ENCODE data around the gene GRM8. TPM values are rescaled to one million over a fixed set of nuclear protein-coding genes. Genes with fewer than 3 reads are reported as not detected.

Gene GRM8
- total RNA-seq, 1 experiment from 2014 or later = 0.40 TPM

GRCh38 chr7:127231415-127231814 is 21.3 kb downstream of the GRM8 start:
- CTCF ChIA-PET = interaction anchor here (1.0 kb wide), 1 partner anchor 357 kb away, joined by 3 read pairs; the partner anchor contains the start of gene ARF5

GRCh38 chr7:127230192-127230925 is 22.4 kb downstream of the GRM8 start:
- Mint-ChIP-seq H3K27ac (ENCODE audit: unreplicated experiment) (no peak overlapping the region), H3K4me3 (ENCODE audit: low read depth, unreplicated experiment) (no peak overlapping the region), H3K9me3 (ENCODE audit: low read depth, unreplicated experiment) (no peaks in the 10 kb centered on the region), H3K36me3 (ENCODE audit: insufficient read depth, unreplicated experiment) (no peaks in the 10 kb centered on the region), H3K27me3 (ENCODE audit: unreplicated experiment) (peaks cover 83% of the 10 kb centered on the region), H3K4me1 (ENCODE audit: low read depth, unreplicated experiment) (no peaks in the 10 kb centered on the region)
- CTCF ChIA-PET = no interaction called here
- no peak for DNase-seq
- no TSS peak for BruUV-seq (replicated peaks)
- no peak for TF ChIP-seq CTCF (IDR thresholded peaks at IDR 0.05; ENCODE audit: unreplicated experiment)
- intact Hi-C loops (cut with micrococcal nuclease; ENCODE audit: unreplicated experiment) = no loop called here

More at GRCh38 chr7:127231415-127231814, 21.3 kb downstream of the GRM8 start:
- peaks cover 83% of the 10 kb centered on the region for H3K27me3 Mint-ChIP-seq (ENCODE audit: unreplicated experiment)
- no peaks in the 10 kb centered on the region for H3K36me3 Mint-ChIP-seq (ENCODE audit: insufficient read depth, unreplicated experiment)
- no peaks in the 10 kb centered on the region for H3K9me3 Mint-ChIP-seq (ENCODE audit: low read depth, unreplicated experiment)
- no peak for TF ChIP-seq CTCF (IDR thresholded peaks at IDR 0.05; ENCODE audit: unreplicated experiment)
- DNase-seq = no peak
- no peak overlapping the region for H3K27ac Mint-ChIP-seq (ENCODE audit: unreplicated experiment)
- H3K4me1 Mint-ChIP-seq (ENCODE audit: low read depth, unreplicated experiment) = no peaks in the 10 kb centered on the region
- BruUV-seq (replicated peaks) = no TSS peak
- intact Hi-C loops (cut with micrococcal nuclease; ENCODE audit: unreplicated experiment) = no loop called here
- H3K4me3 Mint-ChIP-seq (ENCODE audit: low read depth, unreplicated experiment) = no peak overlapping the region

GRCh38 chr7:127226685-127227374 is 25.9 kb downstream of the GRM8 start:
- H3K9me3 Mint-ChIP-seq (ENCODE audit: low read depth, unreplicated experiment) = no peaks in the 10 kb centered on the region
- TF ChIP-seq CTCF (IDR thresholded peaks at IDR 0.05; ENCODE audit: unreplicated experiment) = no peak
- no peak overlapping the region for H3K4me3 Mint-ChIP-seq (ENCODE audit: low read depth, unreplicated experiment)
- BruUV-seq (replicated peaks) = no TSS peak
- H3K27me3 Mint-ChIP-seq (ENCODE audit: unreplicated experiment) = peaks cover 83% of the 10 kb centered on the region
- intact Hi-C loops (cut with micrococcal nuclease; ENCODE audit: unreplicated experiment) = no loop called here
- no peak overlapping the region for H3K27ac Mint-ChIP-seq (ENCODE audit: unreplicated experiment)
- no peaks in the 10 kb centered on the region for H3K4me1 Mint-ChIP-seq (ENCODE audit: low read depth, unreplicated experiment)
- no peaks in the 10 kb centered on the region for H3K36me3 Mint-ChIP-seq (ENCODE audit: insufficient read depth, unreplicated experiment)
- DNase-seq = no peak
- CTCF ChIA-PET = no interaction called here

- H3K4me3 Mint-ChIP-seq (ENCODE audit: low read depth, unreplicated experiment) = no peak overlapping the region
- BruUV-seq (replicated peaks) = no TSS peak
- CTCF ChIA-PET = no interaction called here
- intact Hi-C loops (cut with micrococcal nuclease; ENCODE audit: unreplicated experiment) = no loop called here
- H3K4me1 Mint-ChIP-seq (ENCODE audit: low read depth, unreplicated experiment) = no peaks in the 10 kb centered on the region
- H3K27ac Mint-ChIP-seq (ENCODE audit: unreplicated experiment) = no peak overlapping the region
- no peaks in the 10 kb centered on the region for H3K9me3 Mint-ChIP-seq (ENCODE audit: low read depth, unreplicated experiment)
- H3K27me3 Mint-ChIP-seq (ENCODE audit: unreplicated experiment) = peaks cover 67% of the 10 kb centered on the region
- no peak for TF ChIP-seq CTCF (IDR thresholded peaks at IDR 0.05; ENCODE audit: unreplicated experiment)
- peaks cover 3% of the 10 kb centered on the region for H3K36me3 Mint-ChIP-seq (ENCODE audit: insufficient read depth, unreplicated experiment)
- no peak for DNase-seq
These were observed 31.0 kb downstream of the GRM8 start for GRCh38 chr7:127221731-127222130.
